K562 (cell line): ENCODE data around the gene ATG13. TPM values are rescaled to one million over a fixed set of nuclear protein-coding genes. Genes with fewer than 3 reads are reported as not detected.

Source experiments
- BRD4 ChIP-seq: fragments of 200-600 bp; sonication (generic); IDR thresholded peaks from 2 replicates; pipeline ENCODE4 v1.6.1; 2017; ENCODE audit warnings: inconsistent platforms
- CBFA2T3 ChIP-seq: fragments of 450-650 bp; IDR thresholded peaks from 2 replicates; pipeline ENCODE4 v1.6.1; 2017
- CEBPB ChIP-seq: fragments of 450-650 bp; IDR thresholded peaks from 2 replicates; pipeline ENCODE4 v1.6.1; 2016; ENCODE audit warnings: missing genetic modification characterization, missing compliant biosample characterization
- ESRRA ChIP-seq: fragments of 450-650 bp; IDR thresholded peaks from 2 replicates; pipeline ENCODE4 v1.6.1; 2014; ENCODE audit warnings: low read depth, mild to moderate bottlenecking, moderate library complexity, borderline replicate concordance
- FOS ChIP-seq: IDR thresholded peaks from 3 replicates; pipeline ENCODE4 v1.6.1; 2011; ENCODE audit not compliant: insufficient read length; ENCODE audit errors: extremely low read depth
- HDAC3 ChIP-seq: fragments of 450-650 bp; IDR thresholded peaks from 2 replicates; pipeline ENCODE4 v1.6.1; 2018; ENCODE audit warnings: borderline replicate concordance, mild to moderate bottlenecking, moderate library complexity; ENCODE audit not compliant: partially characterized antibody
- HMG20A ChIP-seq: fragments of 450-650 bp; formaldehyde crosslinking; conservative IDR thresholded peaks from 2 replicates; pipeline ENCODE4 v1.4.0; 2020; ENCODE audit warnings: mild to moderate bottlenecking, mixed read lengths
- HNRNPUL1 ChIP-seq: fragments of 200-400 bp; formaldehyde crosslinking; IDR thresholded peaks from 2 replicates; pipeline ENCODE4 v1.6.1; 2017; ENCODE audit warnings: low read length
- IRF1 ChIP-seq: sonication (generic); formaldehyde crosslinking; IDR thresholded peaks from 2 replicates; pipeline ENCODE4 v1.8.0; 2022; ENCODE audit warnings: missing genetic modification reagents, mild to moderate bottlenecking, borderline replicate concordance
- JUND ChIP-seq, 2 experiments: IDR thresholded peaks; 2 replicates in 1 of 2; 3 replicates in 1 of 2; pipeline ENCODE4 v1.6.1; 2011; ENCODE audit warnings: borderline replicate concordance in 2 of 2, low read depth in 2 of 2, low read length in 2 of 2, improper control_type of control experiment in 1 of 2, missing biosample characterization in 1 of 2, missing genetic modification characterization in 1 of 2, missing genetic modification reagents in 1 of 2
- KHSRP ChIP-seq: fragments of 450-650 bp; IDR thresholded peaks from 2 replicates; pipeline ENCODE4 v1.6.1; 2017
- MXI1 ChIP-seq: IDR thresholded peaks from 2 replicates; pipeline ENCODE4 v1.6.1; 2011; ENCODE audit warnings: low read depth, mild to moderate bottlenecking, improper control_type of control experiment, low read length
- NELFE ChIP-seq: IDR thresholded peaks from 2 replicates; pipeline ENCODE4 v1.6.1; 2011; ENCODE audit warnings: mild to moderate bottlenecking; ENCODE audit not compliant: insufficient read depth, insufficient read length
- NFRKB ChIP-seq: fragments of 450-650 bp; IDR thresholded peaks from 2 replicates; pipeline ENCODE4 v1.6.1; 2016; ENCODE audit warnings: low read depth
- SAFB2 ChIP-seq: fragments of 200-400 bp; formaldehyde crosslinking; IDR thresholded peaks from 2 replicates; pipeline ENCODE4 v1.6.1; 2018; ENCODE audit warnings: borderline replicate concordance, low read length, low read depth, moderate library complexity; ENCODE audit not compliant: severe bottlenecking
- SFPQ ChIP-seq: fragments of 200-400 bp; formaldehyde crosslinking; IDR thresholded peaks from 2 replicates; pipeline ENCODE4 v1.6.1; 2017; ENCODE audit warnings: mild to moderate bottlenecking, low read depth, low read length, moderate library complexity
- SMARCA4 ChIP-seq: fragments of 450-650 bp; IDR thresholded peaks from 2 replicates; pipeline ENCODE4 v1.6.1; 2016
- SP2 ChIP-seq: IDR thresholded peaks from 2 replicates; pipeline ENCODE4 v1.6.1; 2011; ENCODE audit warnings: mild to moderate bottlenecking, low read depth, low read length, moderate library complexity; ENCODE audit not compliant: poor library complexity, severe bottlenecking; ENCODE audit errors: extremely low read depth
- SREBF2 ChIP-seq: sonication (generic); formaldehyde crosslinking; IDR thresholded peaks from 2 replicates; pipeline ENCODE4 v1.4.0; 2020; ENCODE audit warnings: mild to moderate bottlenecking, missing genetic modification reagents
- THAP12 ChIP-seq: fragments of 250-450 bp; sonication (Bioruptor Pico); IDR thresholded peaks from 2 replicates; pipeline ENCODE4 v1.9.0; 2021; ENCODE audit warnings: mild to moderate bottlenecking, inconsistent platforms
- ZNF165 ChIP-seq: fragments of 250-450 bp; sonication (Bioruptor Pico); IDR thresholded peaks from 2 replicates; pipeline ENCODE4 v1.4.0; 2020; ENCODE audit warnings: borderline replicate concordance
- ZNF253 ChIP-seq: fragments of 250-450 bp; sonication (Bioruptor Pico); conservative IDR thresholded peaks from 2 replicates; pipeline ENCODE4 v1.6.1; 2021; ENCODE audit warnings: mild to moderate bottlenecking
- ZNF354B ChIP-seq: fragments of 250-450 bp; sonication (Bioruptor Pico); IDR thresholded peaks from 2 replicates; pipeline ENCODE4 v1.4.0; 2020
- ZNF584 ChIP-seq: fragments of 200-800 bp; sonication (Bioruptor generic); IDR thresholded peaks from 2 replicates; pipeline ENCODE4 v1.6.1; 2016; ENCODE audit warnings: low read depth, mild to moderate bottlenecking, missing genetic modification characterization, missing compliant biosample characterization
- polyA plus RNA-seq, 8 experiments: library from polyadenylated mRNA; depleted of rRNA in 4 of 8; stranded (reverse) in 5 of 8; unstranded in 3 of 8; fragments of >200 nt; fragmentation: Nextera tagmentation in 2 of 8; fragmentation: Illumina TruSeq in 1 of 8; extraction: Ambion mirVana in 2 of 8; extraction: Trizol in 1 of 8; gene quantifications; 2 replicates each; pipeline versions ENCODE4 v1.2.1 to v1.2.3, GENCODE V29; 2011 to 2014; ENCODE audit warnings: inconsistent platforms in 1 of 8, missing spikeins in 1 of 8
- total RNA-seq, 7 experiments: library from RNA; depleted of rRNA in 6 of 7; stranded (reverse); fragments of >200 nt in 6 of 7; fragmentation: Illumina TruSeq in 2 of 7; extraction: Trizol in 2 of 7; gene quantifications; 2 replicates each; pipeline versions ENCODE4 v1.2.1 to v1.2.3, GENCODE V29; 2011 to 2021; ENCODE audit warnings: low replicate concordance in 1 of 7

ATG13 gene
- total and polyA plus RNA-seq, 9 of the 15 experiments (the other 6 are each of a cell fraction or from before 2014, with no cell fraction given) = 13.1 to 61.5 (median 36.5) TPM

- TF ChIP-seq SMARCA4 (0 out of 2 replicates have a peak, but pooled peaks have one; percentile 5), SP2 (no peak), MXI1 (peak; percentile 90; the same call in 1 of the 2 replicates), IRF1 (CRISPR knock-in tag) (no peak), SAFB2 (no peak), SREBF2 (CRISPR knock-in tag) (no peak), HDAC3 (peak; percentile 82), NELFE (no peak), THAP12 (peak; percentile 44; the same call in 1 of the 2 replicates), SFPQ (no peak), HNRNPUL1 (no peak), CBFA2T3 (no peak), JUND (IDR thresholded peaks at IDR 0.05; ENCODE audit: borderline replicate concordance, low read depth, low read length) (peak; percentile 63), JUND (tag; IDR thresholded peaks at IDR 0.05; ENCODE audit: borderline replicate concordance, low read depth, low read length) (peak; percentile 73; the same call in 2 of the 3 replicates), ZNF354B (no peak), FOS (no peak), ZNF253 (CRISPR knock-in tag) (no peak), BRD4 (no peak), ESRRA (peak; percentile 68; the same call in 1 of the 2 replicates), HMG20A (no peak), ZNF584 (CRISPR knock-in tag) (peak; percentile 64; the same call in 1 of the 2 replicates), KHSRP (no peak), CEBPB (tag) (no peak), ZNF165 (CRISPR knock-in tag) (no peak), NFRKB (peak; percentile 95)
Measured at GRCh38 chr11:46700241-46701077, 83.1 kb downstream of the ATG13 start, which contains the start of the genes ARHGAP1 and ZNF408 (continued).
